Measurements from ENCODE around the gene PRPSAP2. TPM values are rescaled to one million over a fixed set of nuclear protein-coding genes. Genes with fewer than 3 reads are reported as not detected.

The PRPSAP2 gene
- total and polyA plus RNA-seq, 7 donors = 23.6 to 45.7 (median 30.0) TPM

DNA sequence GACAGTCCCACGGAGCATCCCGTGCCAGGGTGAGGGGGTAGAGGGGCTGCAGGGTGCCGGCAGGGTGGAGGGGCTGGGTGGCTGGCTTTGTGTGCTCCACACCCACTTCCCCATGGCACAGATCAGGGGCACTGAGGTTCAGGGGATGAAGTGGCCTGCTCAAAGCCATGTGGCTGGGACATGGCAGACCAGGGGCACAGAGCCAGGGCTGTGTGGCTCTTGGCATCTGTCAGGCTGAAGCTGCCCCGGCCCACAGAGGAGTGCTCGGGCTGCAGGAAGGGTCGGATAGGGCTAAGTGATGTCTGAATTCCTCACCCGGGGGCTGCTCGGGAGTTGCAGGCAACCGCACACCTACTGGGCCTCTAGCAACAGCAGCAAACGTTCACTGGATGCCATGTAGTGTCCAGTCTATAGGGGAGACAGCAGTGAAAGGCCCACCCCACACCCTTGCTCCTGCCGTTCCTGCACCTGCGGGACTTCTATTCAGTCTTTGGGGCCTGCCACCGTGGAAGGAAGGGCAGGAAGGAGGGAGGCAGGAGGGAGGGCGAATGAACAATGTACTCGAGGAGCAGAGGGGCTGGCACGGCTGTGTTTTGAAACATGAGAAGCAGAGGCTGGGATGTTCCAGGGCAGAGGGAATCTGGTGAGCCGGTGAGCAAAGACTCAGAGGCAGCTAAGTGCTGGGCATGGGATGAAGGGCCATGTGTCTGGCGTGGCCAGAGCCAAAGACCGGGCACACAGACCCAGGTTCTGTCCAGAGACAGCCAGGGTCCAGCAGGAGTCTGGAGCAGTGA lies 109.1 kb downstream of the PRPSAP2 start:
- H3K4me1 ChIP-seq = peaks cover 0 to 2% (median 0%) of the 10 kb centered on the region in 4 donors
- WGBS, 2 donors = 70% methylated on average over 19 of the region's 19 CpGs
- H3K27me3 ChIP-seq = no peaks in the 10 kb centered on the region
- H3K36me3 ChIP-seq = no peaks in the 10 kb centered on the region
- no peaks in the 10 kb centered on the region for H3K9me3 ChIP-seq
- TF ChIP-seq POLR2A (IDR thresholded peaks at IDR 0.05) = no peak
- TF ChIP-seq, protein P1, sequence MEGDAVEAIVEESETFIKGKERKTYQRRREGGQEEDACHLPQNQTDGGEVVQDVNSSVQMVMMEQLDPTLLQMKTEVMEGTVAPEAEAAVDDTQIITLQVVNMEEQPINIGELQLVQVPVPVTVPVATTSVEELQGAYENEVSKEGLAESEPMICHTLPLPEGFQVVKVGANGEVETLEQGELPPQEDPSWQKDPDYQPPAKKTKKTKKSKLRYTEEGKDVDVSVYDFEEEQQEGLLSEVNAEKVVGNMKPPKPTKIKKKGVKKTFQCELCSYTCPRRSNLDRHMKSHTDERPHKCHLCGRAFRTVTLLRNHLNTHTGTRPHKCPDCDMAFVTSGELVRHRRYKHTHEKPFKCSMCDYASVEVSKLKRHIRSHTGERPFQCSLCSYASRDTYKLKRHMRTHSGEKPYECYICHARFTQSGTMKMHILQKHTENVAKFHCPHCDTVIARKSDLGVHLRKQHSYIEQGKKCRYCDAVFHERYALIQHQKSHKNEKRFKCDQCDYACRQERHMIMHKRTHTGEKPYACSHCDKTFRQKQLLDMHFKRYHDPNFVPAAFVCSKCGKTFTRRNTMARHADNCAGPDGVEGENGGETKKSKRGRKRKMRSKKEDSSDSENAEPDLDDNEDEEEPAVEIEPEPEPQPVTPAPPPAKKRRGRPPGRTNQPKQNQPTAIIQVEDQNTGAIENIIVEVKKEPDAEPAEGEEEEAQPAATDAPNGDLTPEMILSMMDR (IDR thresholded peaks at IDR 0.05) = no peak
- no peak for DNase-seq
- no peak overlapping the region for H3K27ac ChIP-seq
- H3K4me3 ChIP-seq = no peak overlapping the region
- intact Hi-C loops (cut with DNase I) = no loop called here

- WGBS, 2 donors = 22 to 53% methylated on average over 4 of the region's 4 CpGs
- intact Hi-C loops (cut with DNase I) = no loop called here
- H3K9me3 ChIP-seq = no peaks in the 10 kb centered on the region
Observed at GRCh38 chr17:18967916-18968315, 110.0 kb downstream of the PRPSAP2 start.

GRCh38 chr17:18968345-18968744 lies 110.4 kb downstream of the PRPSAP2 start:
- Histone ChIP-seq H3K27ac (no peak overlapping the region), H3K4me3 (no peak overlapping the region), H3K9me3 (no peaks in the 10 kb centered on the region), H3K4me1 (no peaks in the 10 kb centered on the region), H3K36me3 (no peaks in the 10 kb centered on the region), H3K27me3 (no peaks in the 10 kb centered on the region)
- WGBS, 2 donors = 76 to 77% methylated on average over 4 of the region's 4 CpGs
- no peak for TF ChIP-seq POLR2A (IDR thresholded peaks at IDR 0.05)
- TF ChIP-seq, protein P1 (IDR thresholded peaks at IDR 0.05) = no peak
- no peak for TF ChIP-seq EP300 (IDR thresholded peaks at IDR 0.05)
- no peak for TF ChIP-seq POLR2AphosphoS5 (IDR thresholded peaks at IDR 0.05)
- intact Hi-C loops (cut with DNase I) = no loop called here
- DNase-seq = no peak

More at GRCh38 chr17:18967916-18968315, 110.0 kb downstream of the PRPSAP2 start:
- no peaks in the 10 kb centered on the region for H3K4me1 ChIP-seq
- no peak for TF ChIP-seq POLR2A (IDR thresholded peaks at IDR 0.05)
- TF ChIP-seq POLR2AphosphoS5 (IDR thresholded peaks at IDR 0.05) = no peak
- TF ChIP-seq EP300 (IDR thresholded peaks at IDR 0.05) = no peak
- TF ChIP-seq, protein P1 (IDR thresholded peaks at IDR 0.05) = no peak
- H3K36me3 ChIP-seq = no peaks in the 10 kb centered on the region
- no peak overlapping the region for H3K4me3 ChIP-seq
- H3K27ac ChIP-seq = no peak overlapping the region
- no peaks in the 10 kb centered on the region for H3K27me3 ChIP-seq
- no peak for DNase-seq

DNA sequence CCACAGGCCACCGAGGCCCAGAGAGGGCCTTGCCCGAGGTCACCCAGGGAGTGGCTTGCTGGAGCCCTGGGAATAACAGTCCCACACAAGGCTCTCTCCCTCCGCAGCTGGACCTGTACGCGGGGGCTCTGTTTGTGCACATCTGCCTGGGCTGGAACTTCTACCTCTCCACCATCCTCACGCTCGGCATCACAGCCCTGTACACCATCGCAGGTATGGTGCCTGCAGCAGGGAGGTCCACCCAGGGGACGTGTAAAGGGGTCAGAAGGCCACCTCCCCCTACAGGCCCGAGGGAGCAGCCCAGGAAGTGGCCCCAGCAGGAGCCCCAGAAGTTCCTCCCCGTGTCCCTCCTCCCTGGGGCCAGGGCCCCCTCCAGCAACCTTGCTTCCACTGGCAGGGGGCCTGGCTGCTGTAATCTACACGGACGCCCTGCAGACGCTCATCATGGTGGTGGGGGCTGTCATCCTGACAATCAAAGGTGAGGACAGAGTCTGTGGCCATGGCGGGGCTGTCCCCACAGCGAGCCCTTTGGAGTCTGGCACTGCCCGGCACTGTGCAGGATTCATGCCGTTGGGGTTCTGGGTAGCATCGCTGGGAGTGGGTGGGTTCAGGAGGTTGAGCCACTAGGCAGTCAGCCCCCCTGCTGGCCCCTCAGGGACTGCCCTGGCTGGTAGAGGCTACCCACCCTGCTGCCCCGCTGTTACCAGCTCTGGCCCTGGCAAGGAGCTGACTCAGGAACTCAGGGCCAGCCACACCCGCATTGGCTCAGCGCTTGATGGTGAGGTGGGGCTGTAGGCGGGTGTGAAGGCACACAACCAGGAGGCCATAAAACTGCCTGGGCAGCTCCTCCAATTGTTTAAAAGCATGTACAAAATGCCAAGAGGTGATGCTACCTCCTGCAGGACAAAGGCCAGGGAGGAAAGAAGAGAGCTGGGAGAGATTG lies 111.3 kb downstream of the PRPSAP2 start:
- H3K27me3 ChIP-seq = no peaks in the 10 kb centered on the region
- peak overlapping the region in 1 of 4 donors; percentile 12 for H3K27ac ChIP-seq
- H3K4me3 ChIP-seq = no peak overlapping the region
- no peak for DNase-seq
- intact Hi-C loops (cut with DNase I) = no loop called here
- 27 to 59% methylated on average over 23 of the region's 23 CpGs for WGBS, 2 donors
- no peaks in the 10 kb centered on the region for H3K36me3 ChIP-seq
- no peaks in the 10 kb centered on the region for H3K9me3 ChIP-seq
- no peaks in the 10 kb centered on the region for H3K4me1 ChIP-seq
- TF ChIP-seq POLR2AphosphoS5 (IDR thresholded peaks at IDR 0.05) (no peak), POLR2A (IDR thresholded peaks at IDR 0.05) (peak in 1 of 2 donors; percentile 18), EP300 (IDR thresholded peaks at IDR 0.05) (no peak)

Data from sigmoid colon (tissue), 7 donors.